Measurements from ENCODE around the gene DNM3.

The DNM3 gene

DNA sequence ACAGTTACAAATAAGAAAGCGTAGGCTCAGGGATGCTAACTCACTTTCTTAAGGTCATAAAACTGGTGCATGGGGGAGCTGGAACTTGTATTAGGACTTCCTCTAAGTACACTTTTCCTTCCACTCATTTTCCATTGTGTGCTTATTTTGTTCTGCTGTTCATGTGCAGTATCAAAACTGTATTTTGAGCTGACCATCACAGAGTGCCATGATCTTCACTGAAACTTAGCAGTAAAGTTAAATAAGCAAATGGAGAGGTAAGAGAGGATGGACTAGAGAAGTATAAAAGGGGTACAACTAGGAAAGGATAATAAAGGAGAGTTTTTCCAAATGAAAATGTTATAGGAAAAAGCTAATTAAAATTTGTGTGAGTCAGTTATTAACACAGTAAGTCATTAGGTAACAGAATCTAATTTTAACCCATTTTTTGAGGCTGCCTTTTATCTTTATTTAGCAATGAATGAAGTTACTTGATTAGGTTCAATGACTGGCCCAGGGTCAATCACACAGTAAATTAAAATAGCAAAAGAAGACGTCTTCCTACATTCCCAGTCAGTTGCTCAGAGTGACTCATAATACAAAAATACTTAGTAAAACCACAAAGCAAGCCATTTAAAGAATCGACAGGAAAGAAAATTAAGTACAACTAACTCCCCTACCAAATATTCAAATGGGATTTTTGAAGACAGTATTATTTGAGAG lies 413.4 kb downstream of the DNM3 start:
- no peak for DNase-seq

DNA sequence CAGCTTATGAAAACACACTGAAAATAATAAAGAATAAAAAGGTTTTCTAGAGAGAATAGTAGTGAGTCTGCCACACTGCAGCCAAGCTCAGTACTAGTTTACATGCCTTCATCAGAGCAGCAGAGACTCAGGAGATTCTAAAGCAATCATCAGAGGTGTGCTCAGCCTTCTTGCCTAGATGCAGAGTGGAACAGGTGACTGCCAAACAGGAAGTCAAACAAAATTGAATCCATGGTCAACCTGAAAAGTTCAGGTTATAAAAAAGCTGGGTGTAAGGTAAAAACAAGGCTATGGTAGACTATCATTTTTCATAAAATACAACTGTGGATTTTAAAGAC lies 413.9 kb downstream of the DNM3 start:
- DNase-seq = no peak

DNA sequence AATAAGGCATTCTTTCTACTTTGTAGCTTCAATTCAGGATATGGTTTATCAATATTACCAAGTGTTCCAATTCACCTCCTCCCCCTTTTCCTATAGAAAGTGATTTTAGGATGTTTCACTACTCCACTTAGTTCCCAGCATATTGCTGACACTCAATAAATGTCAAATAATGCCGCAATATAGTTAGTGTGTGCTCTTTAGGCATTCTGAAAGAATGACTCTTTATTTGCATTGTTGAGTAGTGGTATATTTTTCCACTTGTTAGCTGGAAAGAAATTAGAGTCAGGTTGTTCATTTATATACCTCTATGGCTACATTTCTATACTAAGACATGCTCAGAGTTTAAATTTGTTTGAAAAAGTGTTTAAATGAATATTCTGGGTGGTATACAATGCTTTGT lies 424.6 kb downstream of the DNM3 start:
- DNase-seq = no peak

DNA sequence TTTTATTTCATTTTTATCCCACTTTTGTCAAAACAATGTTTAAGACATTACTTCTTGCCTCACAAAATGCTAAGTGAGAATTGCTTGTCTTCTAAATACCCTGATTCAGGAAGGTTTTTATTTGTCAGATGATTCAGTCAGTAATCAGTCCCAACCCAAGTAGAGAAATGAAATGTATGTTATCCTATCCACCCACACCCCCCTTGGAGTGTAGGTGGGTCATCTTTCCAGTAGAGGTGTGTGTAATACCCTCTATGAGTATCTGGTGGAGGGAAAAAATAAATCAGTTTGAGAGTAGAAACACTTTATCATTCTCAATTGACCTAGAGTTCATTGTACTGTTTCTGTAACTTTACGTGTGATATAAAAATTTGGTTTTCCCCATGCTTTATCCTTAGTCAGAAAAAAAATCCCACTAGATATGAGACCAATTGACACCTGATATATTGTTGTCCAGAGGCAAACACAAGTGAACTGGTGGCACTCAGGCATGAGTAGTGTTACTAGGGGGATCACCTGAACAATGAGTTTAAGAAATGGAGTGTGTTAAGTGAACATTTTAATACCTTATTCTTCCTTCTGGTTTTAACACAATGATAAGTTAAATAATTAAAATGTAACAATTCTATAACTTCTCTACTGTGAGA lies 425.4 kb downstream of the DNM3 start:
- no peak for DNase-seq

DNA sequence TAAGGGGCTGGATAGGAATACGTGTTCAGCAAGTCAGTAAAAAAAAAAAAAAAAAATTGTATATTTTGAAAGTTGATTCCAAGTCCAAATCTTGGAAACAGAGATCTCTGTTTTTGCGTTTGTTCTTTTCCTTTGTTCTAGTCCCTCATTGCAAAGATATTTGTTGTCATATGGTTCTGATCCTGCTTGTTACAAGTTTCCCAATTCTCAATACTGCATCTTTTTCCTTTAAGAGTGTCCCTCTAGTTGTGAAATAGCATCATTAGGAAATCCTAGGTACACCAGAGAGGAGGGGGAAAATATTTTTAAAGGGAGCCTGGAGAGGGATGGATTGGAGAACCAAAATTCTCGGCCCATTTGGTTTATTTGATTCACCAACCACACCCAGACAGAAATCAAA lies 426.9 kb downstream of the DNM3 start:
- no peak for DNase-seq

DNA sequence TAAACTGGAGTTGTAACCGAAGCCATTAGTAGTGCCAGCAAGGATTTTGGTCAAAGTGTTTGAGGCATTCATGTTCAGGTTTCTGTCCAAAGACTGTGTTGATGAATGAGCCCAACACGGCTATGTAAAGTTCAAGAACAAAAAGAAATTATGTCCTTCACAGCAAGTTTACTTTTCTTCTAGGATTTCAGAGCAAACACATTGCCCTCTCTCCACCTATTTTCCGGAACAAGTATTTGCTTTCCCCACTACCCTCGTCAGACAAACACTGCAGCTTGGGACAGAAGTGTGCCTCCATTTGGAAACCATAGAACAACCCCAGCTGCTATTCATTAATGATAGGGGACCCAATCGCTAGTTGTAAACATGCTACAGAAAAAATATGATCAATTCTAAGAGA lies 427.8 kb downstream of the DNM3 start:
- DNase-seq = no peak

DNA sequence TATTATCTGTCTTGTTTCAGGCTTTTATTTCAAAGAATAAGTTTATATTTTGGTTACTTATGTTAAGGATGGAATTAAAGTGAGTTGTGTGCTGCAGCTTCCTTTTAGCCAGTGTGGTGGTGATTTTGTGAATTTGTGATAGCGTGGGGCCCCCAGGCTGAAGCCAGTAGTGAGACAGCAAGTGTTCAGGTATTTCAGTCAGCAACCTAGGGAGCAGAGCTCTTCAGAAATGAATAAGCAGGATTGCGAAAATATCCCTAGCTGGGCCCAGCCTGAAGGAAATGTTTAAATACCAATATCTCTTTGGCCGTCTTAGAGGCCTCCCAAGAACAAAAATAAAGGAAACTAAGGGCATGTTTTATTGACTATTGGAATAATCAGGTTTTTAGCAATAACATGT lies 428.3 kb downstream of the DNM3 start:
- no peak for DNase-seq

DNA sequence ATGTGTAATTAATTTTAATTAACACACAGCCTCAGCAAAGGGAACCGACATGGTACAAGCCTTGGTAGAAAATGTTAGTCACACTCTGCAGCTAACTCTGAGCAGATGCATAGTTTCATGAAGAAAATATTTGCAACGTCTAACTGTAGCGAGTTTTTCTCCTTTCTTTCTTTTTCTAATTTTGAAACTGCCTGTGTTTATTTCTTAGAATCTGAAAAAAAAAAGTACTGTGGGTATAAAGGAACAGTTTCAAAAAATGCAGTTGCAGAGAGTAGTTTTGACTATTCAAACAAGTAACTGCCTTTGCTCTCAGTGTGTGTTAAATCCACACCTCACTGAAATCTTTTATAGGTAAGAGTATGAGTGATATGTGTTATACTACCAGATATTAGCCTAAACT lies 429.3 kb downstream of the DNM3 start:
- no peak for DNase-seq

DNA sequence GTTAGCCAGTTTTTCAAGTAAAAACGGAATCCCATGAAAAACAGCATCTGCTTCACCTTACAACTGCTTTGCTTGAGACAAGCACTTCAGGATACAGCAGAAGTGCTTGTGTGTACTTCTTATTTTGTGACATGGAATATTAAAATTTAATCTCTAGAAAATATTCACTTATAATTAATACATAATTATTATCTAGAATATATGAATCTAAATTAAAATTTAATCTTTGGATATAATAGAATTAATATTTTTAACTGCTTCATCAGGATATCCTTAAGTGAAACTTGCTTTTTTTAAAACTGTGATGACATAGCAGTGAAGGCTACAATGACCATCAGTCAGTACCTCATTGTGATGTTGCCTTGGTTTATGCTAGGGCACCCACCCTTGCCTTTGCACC lies 430.8 kb downstream of the DNM3 start:
- no peak for DNase-seq

DNA sequence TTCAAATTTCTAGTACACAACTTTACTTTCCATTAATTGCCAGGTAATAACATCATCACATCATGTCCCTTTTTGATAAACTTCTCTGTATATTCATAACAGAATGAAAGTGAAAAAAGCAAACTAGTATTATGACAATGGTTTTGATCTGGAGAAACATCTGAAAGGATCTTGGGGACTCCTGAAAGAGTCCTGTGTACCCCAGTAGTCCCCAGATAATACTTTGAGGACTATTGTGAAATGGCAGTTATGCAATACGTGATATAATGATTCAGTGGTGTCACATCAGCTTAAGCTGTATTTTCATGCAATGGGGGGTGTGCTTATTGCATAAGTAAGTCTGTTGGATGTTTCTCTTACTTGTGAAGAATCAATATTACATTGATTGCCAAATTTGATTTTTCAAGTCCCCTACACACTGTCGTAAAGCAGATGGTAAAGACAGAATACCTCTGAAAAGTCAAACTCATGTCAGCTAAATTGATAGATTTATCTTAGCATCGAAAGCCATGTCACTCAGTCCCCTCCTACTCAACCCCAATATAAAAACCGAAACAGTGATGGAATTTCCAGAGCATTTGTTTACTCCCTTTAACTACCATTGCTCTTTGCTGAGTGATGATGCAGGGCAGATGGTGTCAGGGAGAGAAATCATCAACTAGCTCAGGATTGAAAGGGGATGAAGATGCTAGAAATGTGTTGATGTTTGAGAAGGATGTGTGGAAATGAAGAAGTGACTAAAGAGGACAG lies 432.5 kb downstream of the DNM3 start:
- no peak for DNase-seq

DNA sequence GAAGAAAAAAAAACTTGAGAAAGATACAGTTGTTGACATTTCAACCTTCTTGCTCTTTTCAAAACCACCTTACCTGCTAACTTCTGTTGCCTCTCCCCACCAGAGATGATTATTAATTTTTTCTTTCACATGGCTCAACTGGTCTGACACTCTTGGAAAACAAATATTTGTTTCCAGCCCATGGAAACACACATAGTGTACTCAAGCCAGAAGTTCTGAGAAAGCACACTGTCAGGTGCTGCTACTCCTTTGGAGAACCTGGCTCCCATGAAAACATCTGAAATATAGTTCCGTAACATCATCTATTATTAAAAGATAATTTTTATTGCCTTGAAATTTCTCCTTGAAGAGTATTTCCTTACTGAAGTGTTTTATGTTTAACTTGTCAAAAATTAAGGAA lies 434.2 kb downstream of the DNM3 start:
- no peak for DNase-seq

DNA sequence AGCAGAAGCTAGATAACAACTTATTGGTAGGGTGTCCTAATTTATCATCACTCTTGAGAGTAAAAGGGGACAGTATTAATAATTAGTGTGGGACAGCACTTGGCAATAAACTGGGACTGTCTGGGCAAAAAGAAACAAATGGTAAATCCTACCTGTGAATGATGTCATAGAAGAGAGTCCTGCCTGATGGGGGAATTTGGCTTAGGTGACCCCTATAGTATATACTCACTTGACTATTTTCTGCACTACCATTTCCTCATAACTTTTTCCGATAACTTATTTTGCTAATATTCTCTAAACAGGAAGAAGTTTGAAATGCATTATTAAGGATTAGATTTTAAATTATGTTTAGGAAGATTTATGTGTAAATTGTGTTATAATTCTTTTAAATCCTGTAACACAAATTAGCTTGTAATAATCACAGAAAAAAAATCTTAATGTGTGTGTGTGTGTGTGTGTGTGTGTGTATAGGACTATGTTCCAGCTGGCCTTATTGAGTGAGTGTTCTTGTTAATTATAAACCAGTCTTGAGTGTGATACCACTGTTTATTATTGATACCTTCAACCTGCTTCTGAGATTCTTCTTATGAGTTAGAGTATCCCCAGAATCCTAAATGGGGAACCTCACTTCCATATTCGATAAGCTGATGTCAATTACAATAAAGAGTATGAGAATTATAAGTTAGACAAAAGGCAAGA lies 435.0 kb downstream of the DNM3 start:
- no peak for DNase-seq

DNA sequence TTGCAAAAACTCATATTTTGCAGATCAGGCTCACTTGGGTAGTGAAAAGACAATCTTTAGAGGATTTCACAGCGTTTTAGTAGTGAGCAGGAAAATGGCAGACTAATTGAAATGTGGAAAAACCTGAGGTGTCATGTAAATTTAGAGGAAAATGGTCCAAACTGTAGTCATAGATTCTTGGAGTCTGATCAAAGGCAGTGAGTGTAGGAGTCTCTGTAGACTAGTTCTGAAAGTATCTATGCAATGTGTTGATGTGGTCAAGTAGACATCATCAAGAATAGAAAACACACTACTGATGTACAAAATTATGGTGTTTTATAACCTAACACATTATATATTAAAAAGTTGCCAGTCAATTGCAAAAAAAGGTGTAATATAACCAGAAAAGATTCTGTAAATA lies 436.0 kb downstream of the DNM3 start:
- DNase-seq = no peak

DNA sequence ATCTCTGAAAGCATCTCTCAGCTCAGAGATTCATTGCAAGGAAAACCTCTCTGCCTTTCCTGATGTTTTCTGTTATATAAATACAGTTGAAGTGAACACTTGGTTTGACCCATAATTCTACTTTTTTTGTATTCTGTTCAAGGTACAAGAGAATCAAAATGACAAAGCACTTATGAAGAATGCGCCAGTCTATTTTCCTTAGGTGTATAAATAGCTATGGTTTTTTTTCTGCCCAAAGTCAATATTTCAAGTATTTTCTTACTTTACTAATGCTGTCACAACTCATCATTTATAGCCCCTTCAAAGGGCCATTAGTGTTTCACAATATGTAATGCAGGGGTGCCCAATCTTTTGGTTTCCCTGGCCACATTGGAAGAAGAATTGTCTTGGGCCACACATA lies 436.7 kb downstream of the DNM3 start:
- no peak for DNase-seq

DNA sequence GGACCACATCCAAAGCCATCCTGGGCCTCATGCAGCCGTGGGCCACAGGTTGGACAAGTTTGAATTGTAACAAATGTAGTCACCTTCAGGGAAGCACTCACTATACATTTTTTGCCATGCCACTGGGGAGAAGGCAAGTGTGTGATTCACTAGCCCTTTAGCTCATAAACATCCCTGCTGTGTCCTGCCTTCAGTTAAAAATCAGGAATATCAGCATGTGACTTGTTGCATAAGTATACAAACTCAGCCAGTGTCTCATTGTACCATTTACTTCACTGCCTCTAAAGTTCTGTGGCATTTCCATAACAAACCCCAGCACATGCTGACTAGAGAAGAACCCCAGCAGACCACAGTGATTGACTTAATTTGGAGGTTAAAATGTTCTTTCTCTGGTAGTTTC lies 437.2 kb downstream of the DNM3 start:
- no peak for DNase-seq

DNA sequence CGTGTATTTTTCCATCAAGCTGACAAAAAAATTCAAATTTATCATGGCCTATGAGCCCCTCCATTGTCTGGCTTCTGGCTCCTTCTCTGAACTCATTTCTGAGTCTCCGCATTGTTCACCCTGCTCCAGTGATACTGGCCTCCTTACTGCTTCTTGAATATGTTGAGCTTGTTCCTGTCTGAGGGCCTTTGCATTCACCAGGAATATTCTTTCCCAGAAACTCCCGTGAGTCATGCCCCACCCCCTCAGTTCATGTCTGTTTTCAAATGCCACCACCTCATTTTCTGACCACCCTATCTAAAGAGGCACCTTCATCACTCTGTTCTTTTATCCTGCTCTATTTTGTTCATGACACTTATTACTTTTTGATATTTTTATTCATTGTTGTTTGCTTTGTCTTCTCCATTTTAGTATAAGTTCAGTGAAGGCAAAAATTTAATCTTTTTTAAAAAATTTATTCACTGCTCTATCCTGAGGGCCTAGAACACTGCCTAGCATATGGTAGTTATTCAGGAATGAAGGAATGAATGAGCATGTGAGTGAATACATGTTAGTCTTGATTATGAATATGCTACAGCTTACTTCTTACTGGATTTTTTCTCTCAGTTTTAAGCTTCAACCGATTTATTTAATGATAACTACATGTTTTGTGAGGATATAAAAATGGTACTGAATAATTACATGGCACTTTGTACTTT lies 438.8 kb downstream of the DNM3 start:
- DNase-seq = no peak

DNA sequence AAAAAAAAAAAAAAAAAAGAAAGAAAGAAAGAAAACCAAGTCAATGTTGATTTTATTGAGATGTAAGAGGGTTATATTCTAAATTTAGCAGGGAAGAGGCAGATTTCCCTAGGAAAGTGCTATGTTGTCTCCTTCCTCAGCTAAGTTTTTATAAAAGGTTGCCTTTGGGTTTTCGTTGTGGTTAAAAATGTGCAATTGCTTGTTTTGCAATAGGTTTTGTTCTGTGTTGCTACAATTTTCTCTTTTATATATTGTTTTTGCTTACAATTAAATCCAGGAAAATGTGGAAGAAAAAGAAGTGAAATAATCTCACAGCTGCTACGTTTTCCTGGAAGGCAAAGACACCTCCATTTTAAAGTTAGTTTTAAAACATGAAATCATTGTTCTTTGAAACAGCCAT lies 442.5 kb downstream of the DNM3 start:
- DNase-seq = no peak

DNA sequence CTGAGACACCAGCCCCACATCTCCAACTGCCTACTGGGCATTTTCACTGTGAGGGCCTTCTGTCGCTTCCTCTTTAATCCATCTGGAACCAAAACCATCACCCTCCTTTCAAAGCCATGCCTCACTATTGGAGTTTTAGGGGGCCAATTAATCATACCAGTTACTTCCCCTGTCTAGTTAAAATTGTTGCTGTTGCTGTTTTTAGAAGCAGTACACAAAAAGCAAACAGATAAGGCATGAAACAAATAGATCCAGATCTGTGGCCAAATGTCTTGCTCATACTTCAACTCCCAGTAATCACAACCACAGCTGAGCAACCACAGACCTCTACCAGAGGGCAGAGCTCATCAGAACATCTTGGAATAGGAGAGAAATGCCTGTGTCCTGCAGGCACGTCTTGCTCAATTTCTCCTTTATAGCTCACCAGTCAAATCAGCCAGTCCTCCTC lies 445.4 kb downstream of the DNM3 start:
- DNase-seq = no peak

DNA sequence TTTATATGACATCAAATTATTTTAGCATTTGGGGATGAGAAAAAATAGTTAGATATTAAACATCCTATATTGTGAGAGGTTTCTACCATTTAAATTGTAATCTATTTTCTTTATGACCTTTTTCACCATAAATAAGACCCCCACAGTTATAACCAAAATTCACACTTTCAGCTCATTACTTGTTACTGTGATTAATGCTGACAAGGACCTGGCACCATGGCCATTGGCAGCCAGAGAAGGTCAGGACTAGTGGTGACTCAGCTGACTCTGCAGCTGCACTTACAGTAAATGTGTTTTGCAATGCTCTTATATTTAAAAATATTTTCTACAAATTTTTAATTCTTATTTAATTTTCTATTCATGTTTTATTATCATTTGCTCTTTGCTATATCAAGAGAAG lies 445.9 kb downstream of the DNM3 start:
- no peak for DNase-seq

DNA sequence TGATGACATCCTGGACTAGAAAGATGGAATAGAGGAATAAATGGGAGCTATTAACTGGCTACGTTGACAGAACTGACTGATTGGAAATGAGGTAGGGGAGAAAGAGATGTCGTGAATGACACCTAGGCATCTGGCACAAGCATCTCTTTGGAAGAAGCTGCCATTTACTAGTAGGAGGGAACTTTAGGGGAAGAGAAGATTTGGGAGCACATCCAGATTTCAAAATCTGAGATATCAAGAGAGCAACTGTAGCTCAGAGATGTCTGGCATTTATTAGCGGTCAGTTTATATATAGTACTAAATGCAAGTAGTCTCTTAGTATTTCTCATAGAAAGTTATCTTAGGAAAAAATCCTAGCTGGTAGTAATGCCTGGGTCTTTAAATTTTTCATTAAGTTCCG lies 447.3 kb downstream of the DNM3 start:
- DNase-seq = no peak

DNA sequence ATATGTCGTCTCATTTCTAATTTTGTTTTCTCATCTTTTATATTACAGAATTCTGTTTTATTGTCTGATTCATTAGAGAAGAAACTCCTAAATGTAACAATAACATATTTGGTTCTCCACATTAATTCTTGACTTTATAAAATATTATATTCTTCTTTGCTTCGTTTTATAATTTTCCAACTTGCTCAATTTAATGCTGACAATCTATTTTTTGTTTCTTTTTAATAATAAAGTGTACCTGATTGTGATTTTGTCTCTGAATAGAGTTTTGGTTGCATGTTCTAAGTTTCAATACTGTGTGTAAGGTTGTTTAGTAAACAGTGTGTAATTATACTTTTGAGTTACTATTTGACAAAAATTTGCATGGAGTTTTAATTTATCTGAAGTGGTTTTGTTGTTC lies 448.1 kb downstream of the DNM3 start:
- no peak for DNase-seq

DNA sequence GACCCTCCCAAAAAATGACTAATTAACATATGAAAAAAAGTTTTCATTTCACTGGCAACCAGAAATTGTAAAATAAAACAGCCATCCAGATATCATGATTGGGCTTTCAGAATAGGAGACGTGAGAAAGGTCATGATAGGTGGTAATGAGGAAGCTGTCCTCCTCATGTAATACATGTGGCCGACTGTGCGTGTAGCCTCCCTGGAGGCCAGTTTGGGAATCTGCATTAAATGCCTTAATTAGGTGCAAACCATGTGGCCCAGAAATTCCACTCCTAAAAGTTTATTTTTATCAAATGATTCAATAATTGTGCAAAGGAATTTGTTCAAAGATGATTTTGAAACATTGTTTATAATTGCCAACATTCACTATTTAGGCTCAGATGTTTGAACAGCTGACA lies 451.5 kb downstream of the DNM3 start:
- no peak for DNase-seq

DNA sequence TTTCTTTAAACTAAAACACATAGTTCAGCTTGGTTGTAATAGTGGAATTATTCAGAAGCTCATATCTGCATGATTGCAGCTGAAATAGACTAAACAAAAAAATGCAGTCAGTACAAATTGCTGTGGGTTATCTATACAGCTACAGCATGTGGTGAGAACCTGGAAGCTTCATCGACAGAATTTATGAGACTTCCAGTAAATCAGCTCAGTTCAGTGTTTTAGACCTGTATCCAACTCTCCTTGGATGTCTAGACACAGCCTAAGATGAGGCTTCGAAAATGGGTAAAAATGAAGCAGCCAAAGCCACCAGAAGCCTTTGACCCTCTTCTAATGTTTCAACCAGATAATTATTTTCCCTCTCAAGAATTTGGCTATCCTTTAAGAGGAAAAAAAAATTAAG lies 452.1 kb downstream of the DNM3 start:
- no peak for DNase-seq
